PC-3 (cell line): ENCODE measurements around the gene ATP8A1.

ENCODE experiments used
- CTCF ChIP-seq: fragments of 300-600 bp; sonication (generic); conservative IDR thresholded peaks from 2 replicates; pipeline ENCODE4 v1.5.1; 2017; ENCODE audit warnings: antibody characterized with exemption, low read depth, mild to moderate bottlenecking, low read length
- EZH2 ChIP-seq: fragments of 300-600 bp; sonication (generic); IDR thresholded peaks from one replicate; pipeline ENCODE4 v1.6.1; 2017; ENCODE audit warnings: antibody characterized with exemption, mild to moderate bottlenecking, low read length; ENCODE audit not compliant: unreplicated experiment

DNA sequence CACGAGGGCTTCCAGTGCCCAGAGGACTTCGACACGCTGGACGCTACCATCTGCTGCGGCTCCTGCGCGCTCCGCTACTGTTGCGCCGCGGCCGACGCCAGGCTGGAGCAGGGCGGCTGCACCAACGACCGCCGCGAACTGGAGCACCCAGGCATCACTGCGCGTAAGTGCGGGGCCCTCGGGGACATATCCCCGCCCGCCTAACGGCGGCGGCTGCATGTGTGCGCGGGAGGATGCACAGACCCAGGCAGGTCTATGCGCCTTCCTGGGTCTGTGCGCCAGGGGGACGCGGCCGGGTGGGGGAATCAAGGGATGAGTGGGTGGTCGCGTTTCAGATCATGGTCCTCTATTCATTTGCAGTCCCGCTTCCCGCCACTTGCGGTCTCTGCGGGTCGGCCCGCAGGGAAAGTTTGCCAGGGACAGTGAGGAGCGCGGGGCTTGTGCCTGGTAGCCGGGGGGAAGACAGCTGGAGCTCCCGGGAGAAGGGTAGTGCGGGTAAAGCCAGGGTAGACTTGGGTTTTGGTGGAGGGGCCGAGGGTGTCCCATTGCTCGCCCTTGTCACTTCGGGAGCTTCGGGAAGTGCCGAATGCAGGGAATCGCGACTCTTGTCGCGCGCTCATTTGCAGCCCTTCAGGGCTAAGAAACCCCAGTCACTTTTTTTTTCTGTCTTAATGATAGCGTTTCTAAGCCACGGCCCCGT, 258.6 kb downstream of the ATP8A1 start:
- TF ChIP-seq EZH2 (no peak), CTCF (no peak; the same call in 1 of the 2 replicates)
